Forelimb muscle (tissue), 1 donor: ENCODE results near the gene CTNNA1. TPM values are rescaled to one million over a fixed set of nuclear protein-coding genes. Genes with fewer than 3 reads are reported as not detected.
"Not testable (repeated sequence)": the region's sequence is repeated elsewhere in the genome, so short reads cannot be mapped to it uniquely, and the experiment has no call there.

Experiments used
- DNase-seq: peaks from one replicate; pipeline ENCODE4 v3.0.0-alpha.2; 2013; ENCODE audit warnings: low read depth
- polyA plus RNA-seq: library from polyadenylated mRNA; unstranded; fragments of 120-200 nt; gene quantifications from one replicate; pipeline ENCODE4 v1.2.1, GENCODE V29; 2013; ENCODE audit not compliant: insufficient read length

CTNNA1 gene
- polyA plus RNA-seq, 1 donor: 250 TPM

- DNase-seq: no peak
Observed at GRCh38 chr5:138809391-138809790, 56.2 kb downstream of the CTNNA1 start.

- DNase-seq: not testable (repeated sequence)
Observed at GRCh38 chr5:138810861-138811260, 57.6 kb downstream of the CTNNA1 start.

GRCh38 chr5:138815529-138815928 lies 62.3 kb downstream of the CTNNA1 start:
- DNase-seq: no peak

GRCh38 chr5:138817241-138817640 lies 64.0 kb downstream of the CTNNA1 start:
- no peak for DNase-seq

- DNase-seq: no peak
Observed at GRCh38 chr5:138819081-138819480, 65.9 kb downstream of the CTNNA1 start.

- DNase-seq: no peak
Observed at GRCh38 chr5:138820695-138821094, 67.5 kb downstream of the CTNNA1 start.

GRCh38 chr5:138824516-138824915 lies 71.3 kb downstream of the CTNNA1 start:
- DNase-seq: no peak

GRCh38 chr5:138824924-138825863 lies 72.0 kb downstream of the CTNNA1 start:
- no peak for DNase-seq

- no peak for DNase-seq
Observed at GRCh38 chr5:138828556-138828955, 75.3 kb downstream of the CTNNA1 start.

- DNase-seq: no peak
Observed at GRCh38 chr5:138829341-138829740, 76.1 kb downstream of the CTNNA1 start.

GRCh38 chr5:138831703-138832102 lies 78.5 kb downstream of the CTNNA1 start:
- no peak for DNase-seq

- no peak for DNase-seq
Observed at GRCh38 chr5:138832218-138832617, 79.0 kb downstream of the CTNNA1 start.

- no peak for DNase-seq
Observed at GRCh38 chr5:138833080-138833479, 79.9 kb downstream of the CTNNA1 start.

- DNase-seq: no peak
Observed at GRCh38 chr5:138833726-138834480, 80.7 kb downstream of the CTNNA1 start.

- DNase-seq: not testable (repeated sequence)
Observed at GRCh38 chr5:138834853-138835252, 81.6 kb downstream of the CTNNA1 start.

GRCh38 chr5:138837160-138837559 lies 83.9 kb downstream of the CTNNA1 start:
- no peak for DNase-seq

GRCh38 chr5:138840103-138840502 lies 86.9 kb downstream of the CTNNA1 start:
- no peak for DNase-seq

- peak; percentile 16 for DNase-seq
Observed at GRCh38 chr5:138841531-138841930, 88.3 kb downstream of the CTNNA1 start.

GRCh38 chr5:138843316-138844124 lies 90.3 kb downstream of the CTNNA1 start:
- DNase-seq: no peak

- no peak for DNase-seq
Observed at GRCh38 chr5:138844125-138844461, 90.9 kb downstream of the CTNNA1 start.

GRCh38 chr5:138844812-138845513 lies 91.7 kb downstream of the CTNNA1 start:
- DNase-seq: no peak
